ENCODE measurements around the gene NEDD4L.

NEDD4L gene

GRCh38 chr18:58319719-58320118 lies 275.7 kb downstream of the NEDD4L start:
- no peak for DNase-seq (ENCODE audit: low read depth)

- no peak for DNase-seq (ENCODE audit: low read depth)
Measured at GRCh38 chr18:58320907-58321561, 277.0 kb downstream of the NEDD4L start.

GRCh38 chr18:58321986-58322385 lies 278.0 kb downstream of the NEDD4L start:
- DNase-seq (ENCODE audit: low read depth): no peak

- no peak for DNase-seq (ENCODE audit: low read depth)
Measured at GRCh38 chr18:58322464-58322863, 278.4 kb downstream of the NEDD4L start.

DNA sequence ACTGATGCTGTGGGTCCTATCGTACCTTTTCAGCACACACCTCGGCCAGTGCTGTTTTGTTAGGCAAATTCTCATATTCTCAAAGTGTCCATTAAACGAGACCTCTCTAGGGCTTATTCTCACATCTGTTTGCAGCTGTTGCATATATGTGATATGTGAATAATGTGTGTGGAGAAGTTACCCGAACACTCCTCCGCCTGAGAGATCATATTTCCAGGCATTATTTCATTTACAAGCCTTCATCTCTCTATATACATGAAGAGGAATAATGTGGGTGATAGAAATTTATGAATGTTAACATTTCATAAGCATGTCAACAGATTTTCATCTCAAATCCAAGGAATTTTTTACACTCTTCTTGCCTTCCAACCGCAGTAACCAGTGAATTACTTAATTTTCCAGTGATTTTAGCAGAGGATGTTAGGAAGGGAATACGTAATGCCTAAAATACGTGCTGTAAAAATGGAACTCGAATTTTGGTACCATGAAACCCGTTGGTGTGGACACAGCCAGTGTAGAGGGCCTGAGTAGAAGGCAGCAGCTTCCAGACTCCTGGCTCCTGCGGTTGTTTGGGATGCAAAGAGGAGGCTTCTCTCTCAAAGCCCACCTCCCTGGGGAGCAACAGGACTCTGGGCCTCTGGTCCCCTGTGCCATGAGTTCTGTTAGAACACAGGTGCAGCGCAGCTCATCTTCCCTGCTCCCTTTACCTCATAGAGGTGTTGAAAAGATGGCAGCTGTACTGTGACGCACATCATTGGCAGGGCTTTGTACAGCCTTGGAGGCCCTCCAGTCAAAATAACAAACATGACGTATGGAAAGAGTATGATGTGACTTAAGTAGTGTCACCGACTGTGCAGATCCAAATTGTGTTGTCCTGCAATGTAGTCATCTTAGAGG lies 280.1 kb downstream of the NEDD4L start:
- DNase-seq (ENCODE audit: low read depth): no peak

GRCh38 chr18:58324824-58325480 lies 280.9 kb downstream of the NEDD4L start:
- no peak for DNase-seq (ENCODE audit: low read depth)

DNA sequence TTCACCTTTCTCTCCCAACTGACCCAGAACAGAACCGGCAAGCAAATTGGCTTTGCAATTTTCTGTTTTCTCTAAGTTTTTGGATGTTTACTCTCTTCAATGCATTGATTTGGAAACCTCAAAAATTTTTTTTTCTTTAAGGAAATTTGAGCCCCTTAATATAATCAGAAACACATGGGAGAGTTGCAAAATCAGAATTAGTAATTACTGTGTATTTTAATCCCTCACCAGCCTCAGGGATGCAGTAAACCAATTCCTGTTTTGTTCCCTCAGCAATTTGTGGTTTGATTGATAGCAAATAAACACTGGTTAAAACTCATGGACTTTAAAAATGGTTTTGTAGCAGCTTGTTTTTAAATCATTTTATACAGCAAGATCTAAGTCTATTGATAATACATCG lies 281.5 kb downstream of the NEDD4L start:
- no peak for DNase-seq (ENCODE audit: low read depth)

DNA sequence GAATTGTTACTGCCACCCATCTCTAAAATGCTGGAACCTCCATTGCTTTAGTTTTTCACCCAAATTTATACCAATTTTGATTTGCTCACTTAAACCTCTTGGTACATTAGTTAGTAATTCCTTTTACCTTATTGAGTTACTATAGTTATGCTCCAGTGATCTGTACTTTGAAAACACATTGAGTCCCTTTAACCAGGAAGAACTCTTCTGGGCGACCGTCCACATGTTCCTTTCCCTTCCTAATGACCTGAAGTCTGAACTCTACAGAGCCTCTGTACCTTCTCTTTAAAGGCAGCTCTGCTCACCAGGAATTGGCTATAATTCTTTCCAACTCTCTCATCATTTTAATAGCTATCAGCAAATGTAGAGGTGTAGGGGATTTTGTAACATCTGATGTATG lies 290.0 kb downstream of the NEDD4L start:
- no peak for DNase-seq (ENCODE audit: low read depth)

GRCh38 chr18:58335223-58335622 lies 291.2 kb downstream of the NEDD4L start:
- DNase-seq (ENCODE audit: low read depth): no peak

- DNase-seq (ENCODE audit: low read depth): no peak
Measured at GRCh38 chr18:58335821-58336220, 291.8 kb downstream of the NEDD4L start.

GRCh38 chr18:58336605-58337004 lies 292.6 kb downstream of the NEDD4L start:
- DNase-seq (ENCODE audit: low read depth): no peak

DNA sequence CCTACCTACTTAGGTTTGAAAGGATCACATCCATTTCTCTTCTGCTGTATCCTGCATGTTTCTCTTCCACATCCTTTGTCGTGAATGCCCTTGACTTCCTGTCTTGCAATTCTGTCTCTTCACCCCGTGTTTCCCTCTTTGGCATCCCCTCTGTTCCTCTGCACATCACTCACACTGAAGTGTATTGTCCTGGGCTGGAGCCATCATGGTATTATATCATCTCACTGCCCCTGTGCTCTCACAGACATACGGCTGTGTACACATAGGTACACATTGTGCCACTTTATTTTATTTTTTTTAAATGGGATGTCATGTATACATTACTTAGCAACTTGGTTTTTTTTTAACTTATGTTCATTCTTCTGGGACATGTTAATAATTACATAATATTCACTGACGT lies 293.3 kb downstream of the NEDD4L start:
- DNase-seq (ENCODE audit: low read depth): no peak

GRCh38 chr18:58337686-58338085 lies 293.7 kb downstream of the NEDD4L start:
- DNase-seq (ENCODE audit: low read depth): no peak

DNA sequence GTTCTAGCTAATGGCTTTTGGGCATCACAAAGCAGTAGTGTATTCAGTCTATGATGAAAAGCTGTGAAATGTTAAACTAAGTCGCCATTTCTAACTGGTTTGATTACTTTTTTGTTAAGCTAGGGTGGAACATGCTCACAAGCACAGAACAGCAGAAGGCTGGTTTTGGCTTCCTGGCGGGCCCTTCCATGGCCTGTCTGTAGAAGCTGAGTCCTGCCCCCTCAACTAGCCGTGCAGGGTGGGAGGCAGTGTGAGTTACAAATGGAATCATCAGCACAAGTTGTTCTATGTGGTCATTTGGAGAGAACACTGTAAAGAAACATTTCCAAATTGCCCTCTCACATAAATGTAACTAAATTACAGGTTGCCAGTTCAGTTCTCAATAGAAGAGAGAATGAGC lies 294.1 kb downstream of the NEDD4L start:
- no peak for DNase-seq (ENCODE audit: low read depth)

- DNase-seq (ENCODE audit: low read depth): no peak
Measured at GRCh38 chr18:58338961-58339592, 295.1 kb downstream of the NEDD4L start.

DNA sequence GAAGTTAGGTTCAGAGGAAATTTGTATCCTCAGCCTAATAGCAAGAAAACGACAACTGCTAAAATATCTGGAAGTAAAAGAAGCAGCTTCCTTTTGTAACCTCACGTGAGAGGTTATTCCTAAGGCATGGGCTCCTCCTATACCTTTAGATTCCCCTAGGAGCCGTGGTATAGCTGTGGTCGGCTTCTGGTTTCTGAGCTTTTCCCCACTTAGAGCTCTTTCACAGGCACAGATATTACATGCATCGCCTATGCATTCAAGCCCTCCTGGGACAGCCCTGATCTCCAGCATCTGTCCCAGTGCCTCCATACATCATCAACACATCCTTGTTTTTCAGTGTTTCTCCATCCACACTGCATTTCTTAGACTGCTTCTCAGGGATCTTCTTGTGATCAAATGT lies 295.9 kb downstream of the NEDD4L start:
- no peak for DNase-seq (ENCODE audit: low read depth)

DNA sequence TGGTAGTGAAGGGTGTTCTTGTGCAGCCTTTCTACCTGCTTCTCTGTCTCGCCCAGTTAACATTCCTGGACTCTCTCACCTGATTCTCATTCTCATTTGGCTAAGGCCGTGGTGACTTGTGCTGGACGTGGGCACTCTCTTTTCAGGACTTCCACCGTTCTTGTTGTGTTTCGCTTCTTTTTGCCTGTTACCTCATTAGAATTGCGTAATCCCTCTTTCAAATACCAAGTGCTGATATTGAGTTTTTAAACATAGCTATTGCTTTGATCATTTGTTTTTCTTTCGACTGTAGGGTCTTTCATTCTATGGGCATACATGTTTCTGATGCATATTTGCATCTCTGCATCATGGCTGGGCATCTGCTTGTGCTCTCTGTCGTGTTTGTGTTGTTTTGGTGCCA lies 297.9 kb downstream of the NEDD4L start:
- DNase-seq (ENCODE audit: low read depth): no peak

GRCh38 chr18:58344080-58344670 lies 300.1 kb downstream of the NEDD4L start:
- DNase-seq (ENCODE audit: low read depth): no peak

DNA sequence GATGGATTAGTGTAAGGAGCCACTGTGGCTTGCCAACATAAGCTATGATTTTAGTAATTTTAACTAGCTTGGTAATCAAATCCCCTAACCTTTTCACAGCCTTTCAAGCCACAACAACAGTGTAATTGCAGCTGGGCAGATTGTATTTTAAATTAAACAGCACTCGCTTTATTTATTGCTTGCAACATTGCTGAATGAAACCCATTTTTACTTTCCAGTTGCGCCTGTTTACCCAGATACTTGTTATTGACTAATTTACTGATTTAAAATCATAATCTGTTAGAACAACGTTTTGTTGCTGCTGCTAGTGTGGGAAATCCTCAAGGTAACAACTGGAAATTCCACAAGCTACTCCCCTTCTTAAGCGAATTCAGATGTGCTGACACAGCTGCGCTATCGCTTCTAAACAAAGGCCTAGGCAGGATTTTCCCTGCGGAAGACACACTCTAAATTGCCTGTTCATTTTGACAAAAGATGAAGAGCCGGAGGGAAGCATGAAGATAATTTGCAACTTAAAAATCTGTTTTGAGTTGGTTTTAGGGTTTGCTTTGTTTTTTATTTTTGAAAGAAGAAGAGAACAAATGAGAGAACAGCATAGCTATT lies 300.9 kb downstream of the NEDD4L start:
- no peak for DNase-seq (ENCODE audit: low read depth)

GRCh38 chr18:58345875-58346274 lies 301.8 kb downstream of the NEDD4L start:
- no peak for DNase-seq (ENCODE audit: low read depth)

DNA sequence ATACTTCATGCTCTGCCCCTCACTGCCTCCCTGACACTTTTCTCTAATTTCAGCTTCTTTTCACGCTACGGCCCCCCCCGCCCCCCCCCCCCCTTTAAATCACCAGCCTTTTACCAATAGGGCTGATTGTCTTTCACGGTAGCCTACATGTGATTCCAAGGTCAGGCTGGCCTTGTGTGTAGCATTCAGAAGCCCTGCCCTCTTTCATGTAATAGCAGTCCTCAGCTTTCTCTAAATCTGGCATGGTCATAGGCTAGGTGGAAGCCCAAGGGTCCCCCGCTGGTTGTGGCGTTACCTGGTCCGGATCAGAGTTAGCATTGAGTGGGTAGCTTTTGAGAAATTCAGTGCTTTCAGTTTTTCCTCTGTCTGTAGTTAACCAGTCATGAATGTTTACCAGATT lies 303.1 kb downstream of the NEDD4L start:
- no peak for DNase-seq (ENCODE audit: low read depth)

DNA sequence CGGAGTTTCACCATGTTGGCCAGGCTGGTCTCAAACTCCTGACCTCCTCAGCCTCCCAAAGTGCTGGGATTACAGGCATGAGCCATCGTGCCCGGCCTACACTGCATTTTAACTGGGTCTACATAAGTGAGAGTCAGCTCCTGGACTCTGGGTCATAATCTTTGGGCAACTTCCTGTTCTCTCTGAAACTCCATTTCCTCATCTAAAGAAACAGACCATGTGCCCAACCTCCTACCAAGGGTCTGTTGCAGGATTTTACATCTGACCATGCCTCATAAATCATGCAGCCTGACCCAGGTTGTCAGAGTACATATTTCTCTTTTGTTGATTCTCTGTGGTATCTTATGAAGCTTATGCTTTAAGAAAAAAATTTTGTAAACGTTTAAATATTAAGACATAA lies 304.5 kb downstream of the NEDD4L start:
- DNase-seq (ENCODE audit: low read depth): no peak

Measured in stimulated activated CD8-positive, alpha-beta memory T cell treated with anti-CD3 and anti-CD28 coated beads, Interleukin-15, amount 100 ng/mL, for 1 hour (primary cell).